Measurements from ENCODE around the gene DZIP1. TPM values are rescaled to one million over a fixed set of nuclear protein-coding genes. Genes with fewer than 3 reads are reported as not detected.

The DZIP1 gene
- total and polyA plus RNA-seq, 12 donors = 2.0 to 7.0 (median 3.6) TPM

DNA sequence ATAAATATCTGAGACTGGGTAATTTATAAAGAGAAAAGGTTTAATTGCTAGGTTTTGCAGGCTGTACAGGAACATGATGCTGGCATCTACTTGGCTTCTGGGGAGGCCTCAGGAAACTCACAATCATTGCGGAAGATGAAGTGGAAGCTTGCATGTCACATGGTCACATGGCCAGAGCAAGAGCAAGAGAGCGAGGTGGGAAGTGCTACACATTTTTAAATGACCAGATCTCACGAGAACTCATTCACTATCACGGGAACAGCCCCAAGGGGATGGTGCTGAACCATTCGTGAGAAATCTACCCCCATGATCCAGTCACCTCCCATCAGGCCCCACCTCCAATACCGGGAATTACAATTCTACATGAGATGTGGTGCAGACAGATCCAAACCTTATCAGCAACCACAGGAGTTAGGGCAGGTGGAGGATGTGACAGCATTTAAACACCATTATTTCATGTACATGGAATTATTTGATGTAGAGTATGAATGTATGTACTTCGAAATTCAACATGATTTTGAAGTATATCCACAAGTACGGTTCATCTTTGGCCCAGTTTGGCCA, 102.5 kb downstream of the DZIP1 start:
- Histone ChIP-seq H3K27me3 (peaks cover 0 to 25% (median 5%) of the 10 kb centered on the region in 7 donors), H3K4me1 (peaks cover 0 to 18% (median 10%) of the 10 kb centered on the region in 9 donors), H3K36me3 (no peaks in the 10 kb centered on the region), H3K27ac (no peak overlapping the region), H3K4me3 (no peak overlapping the region), H3K9me3 (no peaks in the 10 kb centered on the region)
- TF ChIP-seq, protein P1, sequence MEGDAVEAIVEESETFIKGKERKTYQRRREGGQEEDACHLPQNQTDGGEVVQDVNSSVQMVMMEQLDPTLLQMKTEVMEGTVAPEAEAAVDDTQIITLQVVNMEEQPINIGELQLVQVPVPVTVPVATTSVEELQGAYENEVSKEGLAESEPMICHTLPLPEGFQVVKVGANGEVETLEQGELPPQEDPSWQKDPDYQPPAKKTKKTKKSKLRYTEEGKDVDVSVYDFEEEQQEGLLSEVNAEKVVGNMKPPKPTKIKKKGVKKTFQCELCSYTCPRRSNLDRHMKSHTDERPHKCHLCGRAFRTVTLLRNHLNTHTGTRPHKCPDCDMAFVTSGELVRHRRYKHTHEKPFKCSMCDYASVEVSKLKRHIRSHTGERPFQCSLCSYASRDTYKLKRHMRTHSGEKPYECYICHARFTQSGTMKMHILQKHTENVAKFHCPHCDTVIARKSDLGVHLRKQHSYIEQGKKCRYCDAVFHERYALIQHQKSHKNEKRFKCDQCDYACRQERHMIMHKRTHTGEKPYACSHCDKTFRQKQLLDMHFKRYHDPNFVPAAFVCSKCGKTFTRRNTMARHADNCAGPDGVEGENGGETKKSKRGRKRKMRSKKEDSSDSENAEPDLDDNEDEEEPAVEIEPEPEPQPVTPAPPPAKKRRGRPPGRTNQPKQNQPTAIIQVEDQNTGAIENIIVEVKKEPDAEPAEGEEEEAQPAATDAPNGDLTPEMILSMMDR (IDR thresholded peaks at IDR 0.05) = no peak
- intact Hi-C loops (cut with DNase I) = loop anchor here in 2 of 10 donors (5.0 to 10.0 kb wide), 2 partner anchors 45 to 293 kb away; no protein-coding TSS in a partner anchor
- 81 to 82% methylated on average over 8 of the region's 8 CpGs for WGBS, 2 donors
- DNase-seq (no peak), ATAC-seq (no peak)

DNA sequence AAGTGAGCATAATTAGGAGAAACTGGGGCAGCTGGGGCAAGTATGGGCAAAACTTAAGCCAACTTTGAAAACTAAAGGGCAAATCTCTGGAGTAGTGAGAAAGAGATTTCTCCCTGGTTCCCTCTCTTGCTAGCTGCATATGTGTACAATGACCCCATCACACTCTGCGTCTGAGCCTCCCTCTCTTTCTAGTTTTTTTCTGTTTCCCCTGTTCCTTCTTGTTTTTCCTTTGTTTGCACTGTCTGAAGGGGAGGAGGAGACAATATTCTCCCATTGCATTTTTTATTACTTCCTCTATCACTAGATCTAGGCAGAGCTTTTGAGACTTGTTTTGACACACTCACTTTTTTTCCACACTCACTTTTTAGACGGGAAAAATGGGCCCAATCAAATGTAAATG, 103.2 kb downstream of the DZIP1 start:
- no peak overlapping the region for H3K4me3 ChIP-seq
- peaks cover 0 to 18% (median 13%) of the 10 kb centered on the region in 9 donors for H3K4me1 ChIP-seq
- H3K9me3 ChIP-seq = no peaks in the 10 kb centered on the region
- 54 to 56% methylated on average over 2 of the region's 2 CpGs for WGBS, 2 donors
- ATAC-seq = peak in 3 of 8 donors; percentile 13 to 52 (median 29)
- H3K36me3 ChIP-seq = no peaks in the 10 kb centered on the region
- peaks cover 0 to 18% (median 0%) of the 10 kb centered on the region in 7 donors for H3K27me3 ChIP-seq
- intact Hi-C loops (cut with DNase I) = loop anchor here in 2 of 10 donors (5.0 to 10.0 kb wide), 2 partner anchors 44 to 293 kb away; no protein-coding TSS in a partner anchor
- no peak for DNase-seq
- TF ChIP-seq, protein P1 (IDR thresholded peaks at IDR 0.05) = no peak
- H3K27ac ChIP-seq = peak overlapping the region in 2 of 10 donors; percentile 22 to 34

DNA sequence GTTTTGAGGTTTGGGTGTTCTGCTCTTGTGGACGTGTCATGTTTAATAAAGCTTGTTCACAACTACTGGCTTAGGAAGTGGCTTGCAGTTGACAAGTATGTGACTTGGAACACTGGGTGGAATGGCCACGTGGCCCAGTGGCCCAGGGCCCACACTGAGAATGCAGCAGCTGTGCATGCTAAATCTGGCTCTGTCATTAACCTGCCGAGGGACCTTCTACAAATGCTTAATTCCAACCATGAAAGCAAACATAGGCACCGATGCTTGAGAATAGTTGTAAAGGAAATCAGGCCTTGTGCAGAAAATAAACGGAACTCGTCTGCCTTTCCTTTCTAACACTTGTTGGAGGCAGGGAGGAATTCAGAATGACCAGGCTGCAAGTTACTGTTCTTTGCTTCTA, 103.6 kb downstream of the DZIP1 start:
- peaks cover 0 to 18% (median 13%) of the 10 kb centered on the region in 9 donors for H3K4me1 ChIP-seq
- intact Hi-C loops (cut with DNase I) = loop anchor here in 2 of 10 donors (5.0 to 10.0 kb wide), 2 partner anchors 44 to 294 kb away; no protein-coding TSS in a partner anchor
- peak overlapping the region in 4 of 10 donors; percentile 18 to 34 (median 20) for H3K27ac ChIP-seq
- peak; percentile 83 to 100 (median 97) for ATAC-seq
- TF ChIP-seq, protein P1 (IDR thresholded peaks at IDR 0.05) = no peak
- no peak overlapping the region for H3K4me3 ChIP-seq
- peaks cover 0 to 14% (median 0%) of the 10 kb centered on the region in 7 donors for H3K27me3 ChIP-seq
- 12 to 14% methylated on average over 6 of the region's 6 CpGs for WGBS, 2 donors
- H3K9me3 ChIP-seq = no peaks in the 10 kb centered on the region
- no peaks in the 10 kb centered on the region for H3K36me3 ChIP-seq
- DNase-seq = peak; percentile 48 to 58

DNA sequence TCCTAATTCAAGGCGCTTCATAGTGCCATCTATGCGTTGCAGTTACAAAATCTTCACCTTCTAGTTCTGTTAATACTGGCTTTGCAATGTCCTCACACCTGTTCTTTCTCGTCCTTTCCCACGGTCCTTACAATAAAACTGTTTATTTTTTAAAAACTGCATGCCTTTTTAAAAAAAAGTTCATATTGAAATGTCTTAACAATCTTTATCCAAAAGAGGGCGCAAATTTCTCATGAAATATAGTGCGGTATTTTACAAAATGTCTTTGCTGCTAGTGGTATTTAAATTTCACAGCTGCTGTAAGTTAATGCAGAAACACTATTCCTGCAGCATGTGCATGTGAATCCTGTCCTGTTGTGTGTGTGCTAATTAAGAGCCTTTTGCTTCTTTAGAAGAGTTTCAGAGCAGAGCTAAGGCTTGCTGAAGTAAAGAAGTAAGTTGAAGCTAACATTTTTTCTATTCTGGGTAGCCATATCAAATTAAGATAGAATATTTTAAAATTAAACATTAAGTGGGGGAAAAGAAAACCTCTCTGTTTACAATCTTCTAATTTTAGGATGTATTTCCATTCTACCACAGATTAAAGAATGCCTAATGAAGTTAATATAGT, 107.8 kb downstream of the DZIP1 start:
- H3K27me3 ChIP-seq = peaks cover 0 to 3% (median 0%) of the 10 kb centered on the region in 7 donors
- no peaks in the 10 kb centered on the region for H3K9me3 ChIP-seq
- ATAC-seq = no peak
- no peak overlapping the region for H3K4me3 ChIP-seq
- H3K27ac ChIP-seq = no peak overlapping the region
- intact Hi-C loops (cut with DNase I) = loop anchor here in 8 of 10 donors (5.0 to 10.0 kb wide), 7 partner anchors 86 to 301 kb away; no protein-coding TSS in a partner anchor
- WGBS, 2 donors = 22 to 28% methylated on average over 6 of the region's 6 CpGs
- H3K4me1 ChIP-seq = peaks cover 0 to 18% (median 11%) of the 10 kb centered on the region in 9 donors
- TF ChIP-seq, protein P1 (IDR thresholded peaks at IDR 0.05) = peak in 8 of 9 donors; percentile 17 to 62 (median 50)
- no peaks in the 10 kb centered on the region for H3K36me3 ChIP-seq
- no peak for DNase-seq

Data from heart right ventricle (tissue), 16 donors.